GM12892 (cell line): ENCODE data around the gene NEDD4L.

Experiments used
- POLR2A ChIP-seq: IDR thresholded peaks from 2 replicates; pipeline ENCODE4 v1.6.1; 2011; ENCODE audit warnings: low read depth, low read length, control low read depth
- POLR2AphosphoS5 ChIP-seq: IDR thresholded peaks from 2 replicates; pipeline ENCODE4 v1.6.1; 2011; ENCODE audit warnings: low read depth, low read length, control low read depth
- TAF1 ChIP-seq: IDR thresholded peaks from 2 replicates; pipeline ENCODE4 v1.6.1; 2011; ENCODE audit warnings: low read depth, mild to moderate bottlenecking, control low read depth, low read length, borderline replicate concordance

DNA sequence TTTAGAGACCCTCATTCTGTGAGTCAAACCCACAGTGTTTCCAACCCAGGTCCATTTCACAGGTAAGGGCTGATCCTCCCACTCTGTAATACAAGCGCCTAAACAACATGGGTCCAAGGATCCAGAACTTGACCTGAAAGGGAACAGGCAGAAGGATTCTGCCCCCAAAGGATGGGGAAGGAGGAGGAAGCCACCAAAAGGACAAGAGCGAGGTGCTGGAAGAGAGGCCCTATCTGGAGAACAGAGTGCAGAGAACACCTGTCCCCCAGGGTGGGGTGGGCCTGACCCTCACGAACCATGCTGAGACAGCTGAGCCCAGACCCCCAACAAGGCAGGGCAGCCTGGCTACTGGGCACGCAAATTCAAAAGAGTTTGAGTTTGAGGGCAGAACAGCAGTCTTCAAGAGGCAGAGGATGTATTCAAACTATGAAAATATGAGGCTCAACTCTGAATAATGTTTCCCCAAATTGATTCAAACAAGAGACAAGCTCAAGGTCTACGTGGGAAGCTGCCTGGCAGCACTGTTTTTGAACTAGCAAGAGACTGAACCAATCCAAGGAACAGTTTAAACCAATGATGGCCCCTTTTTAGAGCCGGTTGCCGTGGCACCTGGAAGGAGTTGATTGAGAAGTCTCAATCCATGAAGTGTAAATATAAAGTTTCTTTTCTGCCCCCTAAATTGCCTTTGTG is 372.1 kb downstream of the NEDD4L start:
- TF ChIP-seq POLR2AphosphoS5 (no peak), TAF1 (no peak), POLR2A (no peak)
